Activated naive CD4-positive, alpha-beta T cell treated with anti-CD3 and anti-CD28 coated beads, Interleukin-2, amount 10 ng/mL, durations not matched to agents 7 days and 5 days (primary cell): ENCODE measurements around the gene ARAP2.

Experiments
- CTCF ChIA-PET: fragments of 350-600 bp; sonication (Branson Sonifier 250); formaldehyde crosslinking; loops from one replicate; lab custom pipeline; 2021; ENCODE audit warnings: antibody characterized with exemption; lab: Charles Lee
- DNase-seq: peaks from one replicate; pipeline ENCODE4 v3.0.0-alpha.2; 2020
- H3K27ac Mint-ChIP-seq: one replicate; pipeline ENCODE4 v1.8.0; 2021; ENCODE audit warnings: mild to moderate bottlenecking, moderate library complexity, mixed read lengths
- H3K27me3 Mint-ChIP-seq: one replicate; pipeline ENCODE4 v1.8.0; 2021; ENCODE audit warnings: mild to moderate bottlenecking, mixed read lengths
- H3K36me3 Mint-ChIP-seq: one replicate; pipeline ENCODE4 v1.8.0; 2021; ENCODE audit warnings: mixed read lengths
- H3K4me1 Mint-ChIP-seq: one replicate; pipeline ENCODE4 v1.8.0; 2021; ENCODE audit warnings: mixed read lengths
- H3K4me3 Mint-ChIP-seq: one replicate; pipeline ENCODE4 v1.8.0; 2021; ENCODE audit warnings: mild to moderate bottlenecking, moderate library complexity, mixed read lengths
- H3K9me3 Mint-ChIP-seq: one replicate; pipeline ENCODE4 v1.8.0; 2021; ENCODE audit warnings: mixed read lengths

The ARAP2 gene

DNA sequence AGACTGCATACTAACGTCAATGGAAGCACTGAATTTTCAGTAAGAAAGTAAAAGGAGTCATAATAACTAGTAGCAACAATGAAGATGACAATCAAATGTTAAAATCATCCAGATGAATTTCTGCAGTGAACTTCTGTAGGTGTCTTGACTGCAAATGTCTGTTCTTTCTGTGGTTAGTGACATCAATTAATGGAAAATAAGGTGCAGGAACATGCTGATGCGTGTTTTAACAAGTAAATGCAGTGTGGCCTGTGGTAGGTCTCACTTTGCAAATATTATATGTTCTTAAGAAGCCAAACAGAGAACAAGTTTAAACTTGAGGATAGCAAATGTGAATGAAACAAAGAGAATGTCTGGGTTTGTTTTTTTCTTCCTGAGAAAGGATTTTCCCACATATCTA is 34.5 kb upstream of the ARAP2 start:
- DNase-seq, result no peak
- peaks cover 22% of the 10 kb centered on the region for H3K4me1 Mint-ChIP-seq
- CTCF ChIA-PET, result no interaction called here
- H3K36me3 Mint-ChIP-seq, result peaks cover 6% of the 10 kb centered on the region
- H3K9me3 Mint-ChIP-seq, result peaks cover 5% of the 10 kb centered on the region
- H3K4me3 Mint-ChIP-seq, result no peak overlapping the region
- no peak overlapping the region for H3K27ac Mint-ChIP-seq
- H3K27me3 Mint-ChIP-seq, result peaks cover 3% of the 10 kb centered on the region

DNA sequence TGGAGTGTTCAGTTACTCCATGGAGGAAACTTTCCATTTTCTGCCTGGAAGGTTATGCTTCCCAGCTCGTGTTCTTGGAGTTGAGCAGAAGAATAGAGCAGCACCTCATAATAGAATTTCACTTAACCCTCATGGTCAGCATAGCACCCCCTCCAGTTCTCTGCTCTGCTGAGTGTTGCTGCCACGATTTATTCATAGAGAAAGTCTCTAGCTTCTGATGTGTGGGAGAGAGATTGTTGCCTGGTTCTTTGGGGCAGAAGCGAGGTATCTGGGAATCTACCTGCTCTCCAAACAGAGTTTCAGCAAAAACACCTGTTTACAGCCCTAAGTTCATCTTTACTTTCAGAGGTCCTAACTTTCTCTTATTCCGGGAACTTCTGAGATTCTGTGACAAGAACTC is 33.2 kb upstream of the ARAP2 start:
- peaks cover 18% of the 10 kb centered on the region for H3K4me1 Mint-ChIP-seq
- H3K36me3 Mint-ChIP-seq, result no peaks in the 10 kb centered on the region

DNA sequence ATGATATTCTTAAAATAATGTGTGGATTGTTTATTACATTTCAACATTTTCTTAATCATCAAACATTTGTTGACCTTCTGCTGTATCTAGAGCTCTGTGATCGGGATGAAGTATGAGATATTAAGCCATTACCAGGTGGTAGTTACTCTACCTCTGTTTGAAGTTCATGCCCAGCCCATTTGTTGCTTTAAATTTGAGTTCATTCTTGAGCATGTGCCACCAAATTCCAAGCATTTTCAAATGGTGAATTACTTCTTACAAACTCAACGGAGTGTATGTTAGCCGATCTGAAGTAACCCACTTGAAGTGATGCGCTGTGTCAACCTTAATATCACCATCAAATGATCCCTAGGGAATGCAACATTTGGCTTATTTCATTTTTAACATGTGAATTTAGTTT is 29.8 kb upstream of the ARAP2 start:
- no peaks in the 10 kb centered on the region for H3K36me3 Mint-ChIP-seq
- H3K27ac Mint-ChIP-seq, result no peak overlapping the region
- H3K27me3 Mint-ChIP-seq, result no peaks in the 10 kb centered on the region
- CTCF ChIA-PET, result no interaction called here
- no peak for DNase-seq
- peaks cover 17% of the 10 kb centered on the region for H3K4me1 Mint-ChIP-seq
- H3K9me3 Mint-ChIP-seq, result no peaks in the 10 kb centered on the region
- no peak overlapping the region for H3K4me3 Mint-ChIP-seq

More for the DNA sequence above, 33.2 kb upstream of the ARAP2 start:
- CTCF ChIA-PET, result interaction anchor here (0.6 to 1.4 kb wide), 3 partner anchors 9 to 125 kb away, joined by 3 read pairs; no protein-coding TSS in a partner anchor
- Mint-ChIP-seq H3K27me3 (no peaks in the 10 kb centered on the region), H3K4me3 (no peak overlapping the region), H3K9me3 (no peaks in the 10 kb centered on the region), H3K27ac (no peak overlapping the region)
- no peak for DNase-seq

DNA sequence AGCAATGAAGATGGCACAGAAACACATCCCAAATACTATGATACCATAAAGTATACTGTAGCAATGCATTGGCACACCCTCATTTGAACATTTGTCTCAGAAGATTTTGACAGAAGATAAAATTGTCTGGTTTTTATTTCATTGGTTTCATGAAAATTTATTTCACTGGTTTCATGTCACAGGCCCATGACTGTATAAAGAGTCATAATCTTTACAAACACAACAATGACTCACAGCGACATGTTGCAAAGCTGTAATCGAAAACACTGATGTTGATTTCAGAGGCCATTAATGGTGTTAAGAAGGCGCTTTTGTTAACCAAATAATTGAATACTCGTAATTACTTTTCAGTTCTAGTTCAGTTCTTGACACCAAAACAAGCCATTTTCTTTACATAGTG is 29.0 kb upstream of the ARAP2 start:
- H3K36me3 Mint-ChIP-seq, result no peaks in the 10 kb centered on the region
- H3K9me3 Mint-ChIP-seq, result no peaks in the 10 kb centered on the region
- no peaks in the 10 kb centered on the region for H3K27me3 Mint-ChIP-seq
- H3K4me3 Mint-ChIP-seq, result no peak overlapping the region
- DNase-seq, result no peak
- CTCF ChIA-PET, result no interaction called here
- H3K4me1 Mint-ChIP-seq, result peaks cover 19% of the 10 kb centered on the region
- H3K27ac Mint-ChIP-seq, result no peak overlapping the region

DNA sequence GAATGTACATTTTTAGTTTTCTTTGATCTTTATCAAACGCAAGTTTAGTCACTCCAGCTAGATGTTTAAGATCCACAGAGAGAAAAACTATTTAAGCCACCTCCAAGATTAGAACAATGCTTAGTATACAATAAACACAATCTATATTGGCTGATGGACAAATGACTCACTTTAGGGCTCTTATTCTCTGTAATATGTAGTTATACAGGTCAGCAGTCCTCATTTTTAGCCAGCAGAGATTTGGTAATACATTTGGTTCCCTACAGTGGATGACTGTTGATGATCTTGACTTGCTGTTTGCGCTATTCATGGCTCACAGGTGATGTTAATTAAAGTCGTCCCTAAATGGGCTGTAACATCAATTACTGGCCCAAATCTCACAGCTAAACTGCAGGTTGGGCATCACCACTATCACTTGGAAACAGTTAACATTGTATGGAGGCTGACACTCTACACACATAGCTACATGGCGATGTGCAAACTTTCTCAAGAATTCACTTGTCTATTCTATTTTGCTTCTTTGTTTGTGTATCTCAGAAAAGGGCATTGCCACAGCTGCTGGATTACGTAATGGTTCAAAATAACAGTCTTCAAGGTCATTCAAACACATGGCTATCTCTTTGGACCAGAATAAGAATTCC is 25.3 kb upstream of the ARAP2 start:
- DNase-seq, result no peak
- Mint-ChIP-seq H3K4me3 (no peak overlapping the region), H3K4me1 (peaks cover 27% of the 10 kb centered on the region), H3K27ac (no peak overlapping the region), H3K27me3 (no peaks in the 10 kb centered on the region), H3K36me3 (no peaks in the 10 kb centered on the region), H3K9me3 (no peaks in the 10 kb centered on the region)
- CTCF ChIA-PET, result interaction anchor here (1.6 to 3.5 kb wide), 3 partner anchors 11 to 130 kb away, joined by 4 to 15 read pairs (median 7); no protein-coding TSS in a partner anchor

DNA sequence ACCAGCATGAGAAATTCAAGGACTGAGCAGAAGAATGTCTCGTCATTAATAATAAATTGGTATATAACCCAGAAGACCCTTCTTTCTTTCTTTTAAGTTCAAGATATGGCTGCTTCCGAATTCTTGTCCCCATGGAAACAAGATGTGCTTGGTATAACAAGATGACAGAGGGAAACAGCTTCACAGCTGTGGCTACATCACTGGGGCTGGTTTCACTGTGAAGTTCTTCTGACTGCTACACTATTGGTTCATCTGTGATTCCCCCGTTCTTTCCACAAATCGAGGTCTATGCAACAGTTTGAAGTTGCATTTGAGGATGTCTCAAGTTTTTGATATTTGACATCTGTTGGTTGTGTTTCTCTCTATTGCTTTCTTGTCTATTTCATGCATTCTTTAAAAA is 24.8 kb upstream of the ARAP2 start:
- Mint-ChIP-seq H3K9me3 (no peaks in the 10 kb centered on the region), H3K4me3 (no peak overlapping the region), H3K36me3 (no peaks in the 10 kb centered on the region), H3K27me3 (no peaks in the 10 kb centered on the region), H3K4me1 (peaks cover 32% of the 10 kb centered on the region), H3K27ac (no peak overlapping the region)
- CTCF ChIA-PET, result interaction anchor here (1.6 to 3.5 kb wide), 3 partner anchors 11 to 131 kb away, joined by 4 to 15 read pairs (median 7); no protein-coding TSS in a partner anchor
- peak; percentile 30 for DNase-seq

DNA sequence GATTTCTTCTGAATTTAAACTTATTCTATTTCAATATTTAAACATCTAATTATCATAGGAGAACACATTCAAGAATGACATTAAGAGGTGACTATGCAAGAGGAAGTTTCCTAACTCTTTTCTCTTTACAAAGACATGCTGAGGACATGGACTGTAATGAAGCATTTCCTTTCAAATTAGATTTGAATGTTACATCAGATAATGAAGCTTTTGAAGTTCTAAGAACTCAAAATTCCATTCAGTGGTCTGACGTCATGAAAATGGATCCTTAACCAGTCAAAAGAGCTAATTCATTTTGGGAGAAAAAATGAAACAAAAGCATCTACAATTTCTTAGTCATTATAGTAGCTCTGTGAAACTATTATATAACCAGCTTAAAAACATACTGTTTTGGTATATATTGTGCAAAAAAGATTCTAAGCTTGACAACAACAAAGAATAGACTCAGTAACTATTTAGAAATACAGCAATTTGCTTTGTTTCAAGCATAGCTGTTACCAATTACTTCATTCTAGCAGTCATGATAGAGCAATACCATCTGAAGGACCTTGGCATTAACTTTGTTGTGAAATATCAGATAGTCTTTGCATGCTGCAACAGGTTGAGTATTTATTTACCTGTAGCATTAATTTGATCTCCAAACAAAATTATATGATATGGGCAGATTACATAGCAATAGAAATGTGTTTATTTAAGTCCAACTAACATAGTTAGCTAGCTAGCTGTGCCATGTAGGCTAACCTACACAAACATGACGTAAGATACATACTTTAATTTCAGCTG is 23.4 kb upstream of the ARAP2 start:
- Mint-ChIP-seq H3K36me3 (no peaks in the 10 kb centered on the region), H3K4me1 (peaks cover 33% of the 10 kb centered on the region), H3K27ac (no peak overlapping the region), H3K27me3 (no peaks in the 10 kb centered on the region), H3K9me3 (no peaks in the 10 kb centered on the region), H3K4me3 (no peak overlapping the region)
- CTCF ChIA-PET, result interaction anchor here (0.6 to 3.5 kb wide), 9 partner anchors 9 to 132 kb away, joined by 3 to 15 read pairs (median 3); no protein-coding TSS in a partner anchor
- no peak for DNase-seq

DNA sequence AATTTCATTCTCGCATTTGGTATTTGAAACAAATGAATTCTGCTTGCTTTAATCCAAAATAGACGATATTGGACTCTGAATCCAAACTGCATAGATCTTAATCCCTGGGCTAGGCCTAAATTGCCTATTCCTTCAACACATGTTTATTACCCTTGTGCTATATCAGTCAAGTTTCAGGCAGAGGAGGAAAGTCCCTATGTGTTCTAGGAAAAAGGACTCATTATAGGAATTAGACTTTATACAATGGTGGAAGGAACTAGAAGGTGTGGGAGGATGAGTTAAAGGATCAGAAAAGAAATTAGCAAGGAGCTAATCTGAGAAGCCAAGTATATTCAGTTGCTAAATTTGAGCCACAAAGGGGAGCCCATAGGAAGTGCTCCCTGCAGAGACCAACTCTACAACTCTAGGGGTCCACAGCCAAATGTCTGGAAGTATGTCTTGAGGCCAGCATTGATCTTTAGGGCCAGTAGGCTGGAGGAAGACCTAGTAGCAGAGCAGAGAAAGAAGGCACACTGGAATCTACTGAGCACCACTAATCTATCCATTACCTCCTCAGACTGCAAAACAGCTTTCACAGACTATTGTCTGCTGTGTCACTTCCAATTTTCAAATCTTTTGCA is 20.0 kb upstream of the ARAP2 start:
- H3K27me3 Mint-ChIP-seq, result peaks cover 3% of the 10 kb centered on the region
- no peak for DNase-seq
- H3K36me3 Mint-ChIP-seq, result no peaks in the 10 kb centered on the region
- no peak overlapping the region for H3K27ac Mint-ChIP-seq
- H3K9me3 Mint-ChIP-seq, result no peaks in the 10 kb centered on the region
- no peak overlapping the region for H3K4me3 Mint-ChIP-seq
- H3K4me1 Mint-ChIP-seq, result peaks cover 28% of the 10 kb centered on the region
- CTCF ChIA-PET, result interaction anchor here (0.7 to 1.3 kb wide), 2 partner anchors 11 to 19 kb away, joined by 3 to 4 read pairs; no protein-coding TSS in a partner anchor

DNA sequence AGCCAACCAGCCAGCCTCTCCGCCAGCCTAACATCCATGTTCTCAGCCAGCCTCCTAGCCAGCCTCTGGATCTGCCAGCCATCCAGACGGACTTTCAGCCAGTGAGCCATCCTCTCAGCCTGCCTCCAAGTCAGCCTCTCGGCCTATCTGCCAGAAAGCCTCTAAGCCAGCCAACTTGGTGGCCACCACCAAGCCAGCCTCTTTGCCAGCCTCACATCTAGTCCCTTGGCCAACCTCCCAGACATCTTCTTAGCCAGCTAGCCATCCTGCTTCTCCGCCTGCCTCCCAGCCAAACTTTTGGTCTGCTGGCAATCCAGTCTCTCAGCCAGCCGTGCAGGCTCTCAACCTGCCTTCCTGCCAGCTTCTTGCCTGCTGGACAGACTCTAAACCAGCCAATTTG is 16.4 kb upstream of the ARAP2 start:
- CTCF ChIA-PET, result no interaction called here
- no peak overlapping the region for H3K4me3 Mint-ChIP-seq
- no peaks in the 10 kb centered on the region for H3K9me3 Mint-ChIP-seq
- H3K36me3 Mint-ChIP-seq, result peaks cover 3% of the 10 kb centered on the region
- peaks cover 19% of the 10 kb centered on the region for H3K4me1 Mint-ChIP-seq
- no peak overlapping the region for H3K27ac Mint-ChIP-seq
- peaks cover 3% of the 10 kb centered on the region for H3K27me3 Mint-ChIP-seq
- no peak for DNase-seq

DNA sequence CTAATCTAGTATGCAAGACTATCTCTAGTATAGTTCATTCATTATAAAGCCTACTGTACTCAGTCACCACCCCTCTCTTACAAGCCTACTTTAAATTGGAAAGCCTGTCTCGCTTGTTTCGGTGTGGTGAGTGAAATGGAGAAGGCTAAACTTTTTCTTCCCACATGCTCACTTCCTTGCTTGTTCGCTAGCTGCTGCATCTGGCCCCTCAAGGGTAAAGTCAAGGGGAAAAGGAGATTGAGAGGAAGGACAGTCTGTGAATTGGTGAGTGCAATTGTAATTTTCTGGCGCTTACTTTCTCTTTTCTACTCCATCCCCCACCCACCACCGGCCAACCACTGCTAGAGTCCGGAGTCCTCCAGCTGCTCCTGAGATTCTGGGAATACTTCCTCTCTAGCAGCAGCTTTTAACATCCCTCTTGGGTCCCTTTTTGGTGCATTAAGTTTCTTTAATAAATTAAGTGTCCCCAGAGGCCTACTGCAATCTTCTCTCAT is 12.1 kb upstream of the ARAP2 start:
- Mint-ChIP-seq H3K9me3 (no peaks in the 10 kb centered on the region), H3K4me1 (peaks cover 31% of the 10 kb centered on the region), H3K27me3 (peaks cover 3% of the 10 kb centered on the region), H3K36me3 (peaks cover 3% of the 10 kb centered on the region), H3K4me3 (peak overlapping the region; percentile 34), H3K27ac (peak overlapping the region; percentile 97)
- DNase-seq, result peak; percentile 23
- CTCF ChIA-PET, result interaction anchor here (1.8 kb wide), 1 partner anchor 12 kb away, joined by 5 read pairs; the partner anchor contains the start of gene ARAP2

DNA sequence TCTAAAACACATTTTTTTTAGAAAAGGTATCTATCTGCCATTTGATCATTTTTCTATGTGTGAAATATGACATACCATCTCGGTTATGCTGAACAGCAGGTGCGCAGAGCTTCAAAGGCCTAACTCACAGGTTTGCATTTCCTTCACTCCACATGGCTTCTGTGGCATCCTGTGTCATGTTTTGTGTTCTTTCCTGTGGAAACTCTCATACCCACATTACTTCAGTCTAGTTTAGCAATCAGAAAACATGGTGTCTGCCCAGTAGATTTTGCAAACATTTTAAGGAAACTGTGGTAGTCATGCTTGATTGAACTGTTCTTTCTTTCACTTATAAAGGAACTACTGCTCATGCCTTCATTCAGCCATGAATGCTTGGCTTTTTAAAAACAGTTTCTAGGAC is 11.3 kb upstream of the ARAP2 start:
- Mint-ChIP-seq H3K36me3 (peaks cover 3% of the 10 kb centered on the region), H3K4me3 (peak overlapping the region; percentile 59), H3K9me3 (no peaks in the 10 kb centered on the region), H3K27ac (peak overlapping the region; percentile 97), H3K27me3 (no peaks in the 10 kb centered on the region), H3K4me1 (peaks cover 31% of the 10 kb centered on the region)
- CTCF ChIA-PET, result interaction anchor here (1.3 to 5.6 kb wide), 5 partner anchors 11 to 144 kb away, joined by 4 to 56 read pairs (median 5); partner anchors contain the start of gene ARAP2
- peak; percentile 82 for DNase-seq

DNA sequence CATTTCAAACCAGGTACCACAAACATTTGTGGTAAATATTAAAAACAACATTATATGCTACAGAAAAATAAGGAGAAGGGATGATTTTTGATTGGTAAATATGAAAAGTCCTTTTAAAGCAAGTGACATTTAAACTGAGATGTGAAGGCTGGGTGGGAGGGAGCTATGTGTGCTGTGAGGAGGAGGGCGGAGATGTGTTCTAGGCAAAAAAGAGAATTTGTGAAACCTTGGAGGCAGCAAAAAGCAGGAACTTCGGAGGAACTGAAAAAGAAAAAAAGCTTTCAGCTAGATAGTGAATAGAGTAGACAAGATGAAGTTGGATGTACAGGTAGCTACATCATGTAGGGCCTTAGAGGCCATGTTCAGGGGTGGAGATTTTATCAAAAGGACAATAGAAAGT is 10.1 kb upstream of the ARAP2 start:
- Mint-ChIP-seq H3K4me3 (no peak overlapping the region), H3K9me3 (no peaks in the 10 kb centered on the region), H3K36me3 (peaks cover 3% of the 10 kb centered on the region), H3K27ac (peak overlapping the region; percentile 25), H3K27me3 (no peaks in the 10 kb centered on the region), H3K4me1 (peaks cover 31% of the 10 kb centered on the region)
- CTCF ChIA-PET, result interaction anchor here (0.9 to 5.6 kb wide), 8 partner anchors 10 to 145 kb away, joined by 3 to 56 read pairs (median 4); partner anchors contain the start of gene ARAP2
- no peak for DNase-seq

DNA sequence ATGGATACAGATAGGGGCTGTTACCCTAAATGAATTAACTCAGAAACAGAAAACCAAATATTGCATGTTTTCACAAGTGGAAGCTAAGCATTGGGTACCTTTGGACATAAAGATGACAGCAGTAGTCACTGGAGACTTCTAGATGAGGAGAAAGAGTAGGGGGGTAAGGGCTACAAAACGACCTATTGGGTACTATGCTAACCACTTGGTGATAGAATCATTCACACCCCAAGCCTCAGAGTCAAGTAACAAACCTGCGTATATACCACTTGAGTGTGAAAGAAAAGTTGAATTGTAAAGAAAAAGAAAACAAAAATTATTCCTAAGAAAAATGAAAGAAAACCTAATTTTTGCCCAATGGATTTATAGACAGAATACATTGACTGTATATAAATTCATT is 7.7 kb upstream of the ARAP2 start:
- no peak overlapping the region for H3K4me3 Mint-ChIP-seq
- H3K9me3 Mint-ChIP-seq, result no peaks in the 10 kb centered on the region
- no peak for DNase-seq
- peaks cover 15% of the 10 kb centered on the region for H3K27me3 Mint-ChIP-seq
- H3K4me1 Mint-ChIP-seq, result peaks cover 34% of the 10 kb centered on the region
- CTCF ChIA-PET, result interaction anchor here (0.9 to 5.6 kb wide), 6 partner anchors 8 to 148 kb away, joined by 3 to 56 read pairs (median 5); partner anchors contain the start of gene ARAP2
- H3K36me3 Mint-ChIP-seq, result no peaks in the 10 kb centered on the region
- no peak overlapping the region for H3K27ac Mint-ChIP-seq

DNA sequence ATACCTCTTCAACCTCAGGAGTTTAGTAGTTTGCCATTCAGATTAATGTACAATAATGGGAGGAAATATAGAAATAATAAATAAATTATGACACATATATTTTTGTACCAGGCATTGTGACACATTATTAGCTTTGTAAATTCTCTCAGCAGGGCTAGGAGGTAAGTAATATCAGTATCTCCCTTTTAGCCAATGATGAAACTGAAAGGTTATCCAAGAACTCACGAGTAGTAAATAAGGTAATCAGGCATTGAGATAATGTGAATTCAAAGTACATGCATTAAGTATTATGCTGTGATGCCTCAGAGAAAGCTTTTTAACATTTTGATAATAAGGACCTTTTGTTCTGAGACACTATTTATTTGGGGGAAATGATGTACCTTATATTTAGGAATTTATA is 5.3 kb upstream of the ARAP2 start:
- Mint-ChIP-seq H3K27me3 (peaks cover 30% of the 10 kb centered on the region), H3K9me3 (no peaks in the 10 kb centered on the region), H3K4me1 (peaks cover 24% of the 10 kb centered on the region), H3K4me3 (no peak overlapping the region), H3K27ac (no peak overlapping the region), H3K36me3 (no peaks in the 10 kb centered on the region)
- CTCF ChIA-PET, result interaction anchor here (0.7 kb wide), 1 partner anchor 9 kb away, joined by 4 read pairs; no protein-coding TSS in a partner anchor
- no peak for DNase-seq
